Spleen (tissue), 11 donors: ENCODE results near the gene UPK3A. TPM values are rescaled to one million over a fixed set of nuclear protein-coding genes. Genes with fewer than 3 reads are reported as not detected.
"Not testable (repeated sequence)": the region's sequence is repeated elsewhere in the genome, so short reads cannot be mapped to it uniquely, and the experiment has no call there.

Experiments
- DNase-seq: peaks from one replicate; pipeline ENCODE4 v3.0.0-alpha.2; 2020
- H3K27ac ChIP-seq, 8 donors: fragments of 200-600 bp; sonication (generic) in 7 of 8; 1 replicate in 4 of 8; 2 replicates in 4 of 8; pipeline versions ENCODE4 v1.5.0 to v1.8.0; 2016 to 2021; ENCODE audit warnings: inconsistent platforms in 4 of 8, mild to moderate bottlenecking in 4 of 8, moderate library complexity in 1 of 8
- H3K27me3 ChIP-seq, 7 donors: fragments of 200-600 bp; sonication (generic) in 6 of 7; replicated peaks in 1 of 7; 1 replicate in 4 of 7; 2 replicates in 3 of 7; pipeline versions ENCODE4 v1.5.0 to v1.8.0; 2016 to 2021; ENCODE audit warnings: inconsistent platforms in 3 of 7, mild to moderate bottlenecking in 1 of 7
- H3K36me3 ChIP-seq, 6 donors: fragments of 200-600 bp; sonication (generic) in 5 of 6; 1 replicate in 4 of 6; 2 replicates in 2 of 6; pipeline versions ENCODE4 v1.5.0 to v1.8.0; 2016 to 2021; ENCODE audit warnings: inconsistent platforms in 2 of 6
- H3K4me1 ChIP-seq, 6 donors: fragments of 200-600 bp; sonication (generic) in 5 of 6; 1 replicate in 3 of 6; 2 replicates in 3 of 6; pipeline versions ENCODE4 v1.5.0 to v1.8.0; 2016 to 2021; ENCODE audit warnings: inconsistent platforms in 3 of 6
- H3K4me3 ChIP-seq, 8 donors: fragments of 200-600 bp; sonication (generic) in 7 of 8; 1 replicate in 4 of 8; 2 replicates in 4 of 8; pipeline versions ENCODE4 v1.5.0 to v1.8.0; 2016 to 2021; ENCODE audit warnings: inconsistent platforms in 4 of 8, mild to moderate bottlenecking in 4 of 8, moderate library complexity in 2 of 8
- H3K9me3 ChIP-seq, 8 donors: fragments of 200-600 bp; sonication (generic) in 7 of 8; 1 replicate in 4 of 8; 2 replicates in 4 of 8; pipeline versions ENCODE4 v1.5.0 to v1.8.0; 2016 to 2021; ENCODE audit warnings: inconsistent platforms in 4 of 8
- POLR2A ChIP-seq, 3 donors: fragments of 450-650 bp; IDR thresholded peaks; one replicate each; pipeline ENCODE4 v1.5.1; 2017; ENCODE audit warnings: antibody characterized with exemption in 3 of 3, mild to moderate bottlenecking in 1 of 3
- POLR2AphosphoS5 ChIP-seq, 3 donors: sonication (generic); formaldehyde crosslinking; IDR thresholded peaks; one replicate each; pipeline ENCODE4 v1.5.1; 2017; ENCODE audit warnings: antibody characterized with exemption in 3 of 3
- WGBS, 5 donors: extraction: QIAGEN DNeasy Blood & Tissue Kit in 3 of 5; methylation state at CpG; one replicate each; pipeline versions ENCODE4 v1.1.5 to v1.1.7; 2013 to 2018; 5-methylcytosine and 5-hydroxymethylcytosine counted together
- intact Hi-C: fragments of 100-400 bp; cut with DNase I; formaldehyde crosslinking; loops from one replicate; pipeline ENCODE4 v1.15.0; 2023; ENCODE audit warnings: low total_unique reads
- polyA plus RNA-seq, 3 donors: library from polyadenylated mRNA; stranded (reverse); fragments of 200-250 nt; gene quantifications; one replicate each; pipeline ENCODE4 v1.2.1, GENCODE V29; 2013
- total RNA-seq, 7 donors: library from RNA; depleted of rRNA in 3 of 7; stranded (reverse); fragments of >200 nt in 3 of 7; fragmentation: NEBNext Ultra II Directional in 4 of 7; extraction: Animal tissue kit (Norgen Biotek cat#: 25700) in 4 of 7; gene quantifications; one replicate each; pipeline versions ENCODE4 v1.1.0 to v1.2.1, GENCODE V29; 2016 to 2021
- TF ChIP-seq, protein P1 (sequence below), 11 experiments: fragments of 200-600 bp in 7 of 11; fragments of 450-650 bp in 4 of 11; sonication (generic) in 4 of 11; IDR thresholded peaks in 8 of 11; conservative IDR thresholded peaks in 3 of 11; 1 replicate in 7 of 11; 2 replicates in 4 of 11; pipeline versions ENCODE4 v1.4.0 to v1.8.0; 2016 to 2021; ENCODE audit warnings: antibody characterized with exemption in 11 of 11, inconsistent platforms in 4 of 11, mild to moderate bottlenecking in 1 of 11
- donor health status: healthy with polysubstance abuse.
- donor health status: DM: no; HTN: no; CAD: no; lungs with moderate emphysema.
- donor health status: DM: no; HTN: no; CAD: no.
- donor health status: Bipolar disorder and iron deficiency.
- donor health status: healthy.
- donor health status: DM: no; HTN: no; CAD: no.
- donor health status: DM: yes; HTN: yes; CAD: no.

UPK3A gene
- total and polyA plus RNA-seq, 10 donors: 0.35 to 2.7 (median 1.4) TPM; not detected in 5

DNA sequence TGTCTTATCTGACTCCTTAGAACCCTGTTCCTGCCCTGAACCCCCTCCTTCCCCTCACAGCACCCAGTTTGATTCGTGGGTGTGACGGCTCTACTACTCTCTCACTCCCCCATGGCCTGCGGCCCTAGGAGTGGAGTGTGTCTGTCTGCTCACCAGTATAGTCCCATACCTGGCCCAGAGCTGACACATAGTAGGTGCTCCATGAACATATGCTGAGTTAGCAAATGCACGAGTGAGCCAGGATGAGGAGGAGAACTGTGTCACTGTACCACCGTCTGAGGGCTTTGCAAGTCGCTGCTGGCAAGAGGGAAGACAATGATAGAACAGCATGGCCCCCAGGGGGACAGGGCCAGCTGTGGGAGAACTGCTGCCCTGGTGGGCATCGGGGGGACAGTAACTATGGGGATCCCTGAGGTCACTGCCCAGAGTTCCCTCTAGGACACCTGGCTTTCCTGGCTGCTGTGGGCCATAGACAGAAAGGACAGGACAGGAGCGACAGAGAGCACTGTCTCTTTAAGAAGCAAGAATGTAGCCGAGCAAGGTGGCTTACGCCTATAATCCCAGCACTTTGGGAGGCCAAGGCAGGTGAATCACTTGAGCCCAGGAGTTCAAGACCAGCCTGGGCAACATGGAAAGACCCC is 24.9 kb upstream of the UPK3A start:
- peaks cover 14 to 40% (median 33%) of the 10 kb centered on the region in 6 donors for H3K4me1 ChIP-seq
- H3K27me3 ChIP-seq: no peaks in the 10 kb centered on the region
- H3K27ac ChIP-seq: no peak overlapping the region
- 74 to 88% (median 85%) methylated on average over 10 of the region's 10 CpGs for WGBS, 5 donors
- TF ChIP-seq, protein P1, sequence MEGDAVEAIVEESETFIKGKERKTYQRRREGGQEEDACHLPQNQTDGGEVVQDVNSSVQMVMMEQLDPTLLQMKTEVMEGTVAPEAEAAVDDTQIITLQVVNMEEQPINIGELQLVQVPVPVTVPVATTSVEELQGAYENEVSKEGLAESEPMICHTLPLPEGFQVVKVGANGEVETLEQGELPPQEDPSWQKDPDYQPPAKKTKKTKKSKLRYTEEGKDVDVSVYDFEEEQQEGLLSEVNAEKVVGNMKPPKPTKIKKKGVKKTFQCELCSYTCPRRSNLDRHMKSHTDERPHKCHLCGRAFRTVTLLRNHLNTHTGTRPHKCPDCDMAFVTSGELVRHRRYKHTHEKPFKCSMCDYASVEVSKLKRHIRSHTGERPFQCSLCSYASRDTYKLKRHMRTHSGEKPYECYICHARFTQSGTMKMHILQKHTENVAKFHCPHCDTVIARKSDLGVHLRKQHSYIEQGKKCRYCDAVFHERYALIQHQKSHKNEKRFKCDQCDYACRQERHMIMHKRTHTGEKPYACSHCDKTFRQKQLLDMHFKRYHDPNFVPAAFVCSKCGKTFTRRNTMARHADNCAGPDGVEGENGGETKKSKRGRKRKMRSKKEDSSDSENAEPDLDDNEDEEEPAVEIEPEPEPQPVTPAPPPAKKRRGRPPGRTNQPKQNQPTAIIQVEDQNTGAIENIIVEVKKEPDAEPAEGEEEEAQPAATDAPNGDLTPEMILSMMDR (IDR thresholded peaks at IDR 0.05 in 8 of 11, conservative IDR thresholded peaks at IDR 0.05 in 3 of 11): no peak
- TF ChIP-seq POLR2AphosphoS5 (IDR thresholded peaks at IDR 0.05): no peak
- TF ChIP-seq POLR2A (IDR thresholded peaks at IDR 0.05): no peak
- H3K9me3 ChIP-seq: no peaks in the 10 kb centered on the region
- no peak overlapping the region for H3K4me3 ChIP-seq
- no peaks in the 10 kb centered on the region for H3K36me3 ChIP-seq
- intact Hi-C loops: no loop called here
- no peak for DNase-seq

- H3K9me3 ChIP-seq, H3K36me3 ChIP-seq, H3K27ac ChIP-seq, DNase-seq, intact Hi-C loops, H3K4me3 ChIP-seq, H3K27me3 ChIP-seq: not testable (repeated sequence)
- 68 to 82% (median 77%) methylated on average over 6 to 9 of the region's 9 CpGs for WGBS, 5 donors
- peaks cover 14 to 40% (median 33%) of the 10 kb centered on the region in 6 donors for H3K4me1 ChIP-seq
Measured at GRCh38 chr22:45260395-45260759, 24.4 kb upstream of the UPK3A start.

DNA sequence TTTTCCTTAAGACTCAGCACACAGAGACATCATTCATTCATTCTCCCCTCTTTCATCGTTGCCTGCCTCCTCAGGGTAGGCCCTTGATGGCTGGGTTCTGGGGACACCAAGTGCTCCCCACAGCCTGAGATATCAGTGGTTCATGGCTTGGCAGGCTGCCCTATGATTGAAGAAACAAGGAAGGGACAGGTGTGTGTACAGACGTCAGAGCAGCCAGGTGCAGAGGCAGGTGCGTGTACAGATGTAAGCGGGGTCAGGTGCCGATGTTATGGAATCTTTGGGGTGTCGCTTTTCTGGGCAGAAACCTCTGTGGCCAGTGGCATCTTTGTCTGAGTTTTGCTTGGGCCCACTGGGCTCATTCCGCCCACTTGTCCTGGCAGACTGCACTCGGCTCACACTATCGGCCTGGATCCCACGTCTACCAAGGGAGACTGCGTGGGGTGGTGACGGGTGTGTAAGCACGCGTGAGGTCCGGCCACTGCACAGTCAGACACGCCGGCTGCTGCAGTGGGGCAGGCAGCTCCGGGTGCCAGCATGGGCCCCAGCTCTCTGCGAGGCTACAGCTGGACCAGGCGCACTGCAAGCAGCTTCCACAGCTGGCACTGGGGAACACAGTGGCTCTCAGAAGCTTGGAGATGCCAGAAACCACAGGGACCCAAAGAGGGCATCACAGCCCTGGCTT is 23.2 kb upstream of the UPK3A start:
- intact Hi-C loops: no loop called here
- Histone ChIP-seq H3K27ac (peak overlapping the region in 3 of 8 donors; percentile 60 to 67 (median 65)), H3K4me1 (peaks cover 14 to 40% (median 33%) of the 10 kb centered on the region in 6 donors), H3K27me3 (no peaks in the 10 kb centered on the region), H3K36me3 (no peaks in the 10 kb centered on the region), H3K9me3 (no peaks in the 10 kb centered on the region), H3K4me3 (no peak overlapping the region)
- DNase-seq: no peak
- TF ChIP-seq POLR2AphosphoS5 (IDR thresholded peaks at IDR 0.05): no peak
- TF ChIP-seq, protein P1 (IDR thresholded peaks at IDR 0.05 in 8 of 11, conservative IDR thresholded peaks at IDR 0.05 in 3 of 11): no peak
- TF ChIP-seq POLR2A (IDR thresholded peaks at IDR 0.05): no peak
- WGBS, 5 donors: 88 to 94% (median 89%) methylated on average over 13 to 20 of the region's 20 CpGs

- intact Hi-C loops: no loop called here
- no peak for DNase-seq
- Histone ChIP-seq H3K36me3 (no peaks in the 10 kb centered on the region), H3K27me3 (peaks cover 0 to 2% (median 0%) of the 10 kb centered on the region in 7 donors), H3K4me1 (peaks cover 14 to 40% (median 33%) of the 10 kb centered on the region in 6 donors), H3K9me3 (no peaks in the 10 kb centered on the region), H3K4me3 (peak overlapping the region in 1 of 8 donors; percentile 42), H3K27ac (peak overlapping the region in 3 of 8 donors; percentile 60 to 67 (median 65))
- TF ChIP-seq, protein P1 (IDR thresholded peaks at IDR 0.05 in 8 of 11, conservative IDR thresholded peaks at IDR 0.05 in 3 of 11): no peak
- 48 to 77% (median 65%) methylated on average over 5 to 13 of the region's 13 CpGs for WGBS, 5 donors
Measured at GRCh38 chr22:45262195-45262930, 22.4 kb upstream of the UPK3A start.
